K562 (cell line): ENCODE data around the gene AQR. TPM values are rescaled to one million over a fixed set of nuclear protein-coding genes. Genes with fewer than 3 reads are reported as not detected.
A peak's percentile ranks its signal among the peaks of the same experiment; 100 is the strongest.

ENCODE experiments used
- ATF1 ChIP-seq, 2 experiments: fragments of 450-650 bp in 1 of 2; IDR thresholded peaks; 2 replicates each; pipeline ENCODE4 v1.6.1; 2016; ENCODE audit warnings: missing compliant biosample characterization in 1 of 2, missing genetic modification characterization in 1 of 2
- CBX5 ChIP-seq: IDR thresholded peaks from 2 replicates; pipeline ENCODE4 v1.6.1; 2014; ENCODE audit warnings: low read depth, borderline replicate concordance
- CHD2 ChIP-seq: IDR thresholded peaks from 2 replicates; pipeline ENCODE4 v1.6.1; 2011; ENCODE audit warnings: low read depth, low read length
- CREM ChIP-seq: IDR thresholded peaks from 2 replicates; pipeline ENCODE4 v1.6.1; 2014; ENCODE audit warnings: antibody characterized with exemption, low read depth
- JUN ChIP-seq, 2 experiments: sonication (generic) in 1 of 2; formaldehyde crosslinking in 1 of 2; IDR thresholded peaks; 2 replicates each; pipeline versions ENCODE4 v1.6.1 to v1.8.0; 2012 to 2022; ENCODE audit warnings: borderline replicate concordance in 2 of 2, mild to moderate bottlenecking in 2 of 2, improper control_type of control experiment in 1 of 2, low read depth in 1 of 2, low read length in 1 of 2, missing genetic modification reagents in 1 of 2
- L3MBTL2 ChIP-seq: fragments of 450-650 bp; IDR thresholded peaks from 2 replicates; pipeline ENCODE4 v1.6.1; 2016; ENCODE audit warnings: mild to moderate bottlenecking, moderate library complexity
- MYC ChIP-seq, 2 experiments: fragments of 250-450 bp in 1 of 2; sonication (Bioruptor Pico) in 1 of 2; IDR thresholded peaks; 2 replicates each; pipeline versions ENCODE4 v1.5.1 to v1.6.1; 2012 to 2021; ENCODE audit warnings: low read depth in 2 of 2, borderline replicate concordance in 1 of 2, improper control_type of control experiment in 1 of 2, low read length in 1 of 2, mild to moderate bottlenecking in 1 of 2, moderate library complexity in 1 of 2
- RBBP5 ChIP-seq: fragments of 200-600 bp; sonication (generic); IDR thresholded peaks from 2 replicates; pipeline ENCODE4 v1.6.1; 2012; ENCODE audit warnings: borderline replicate concordance, mild to moderate bottlenecking, low read length, control low read depth, inconsistent platforms; ENCODE audit not compliant: insufficient read depth, poor library complexity, severe bottlenecking
- SP1 ChIP-seq: sonication (generic); formaldehyde crosslinking; IDR thresholded peaks from 2 replicates; pipeline ENCODE4 v1.8.1; 2022; ENCODE audit warnings: mild to moderate bottlenecking, missing genetic modification reagents
- TOE1 ChIP-seq, 2 experiments: fragments of 450-650 bp in 1 of 2; sonication (generic) in 1 of 2; formaldehyde crosslinking in 1 of 2; IDR thresholded peaks; 2 replicates each; pipeline versions ENCODE4 v1.7.1 to v1.8.0; 2016 to 2022; ENCODE audit warnings: borderline replicate concordance in 2 of 2, mild to moderate bottlenecking in 2 of 2, antibody characterized with exemption in 1 of 2, inconsistent platforms in 1 of 2, low read depth in 1 of 2, missing genetic modification reagents in 1 of 2, moderate library complexity in 1 of 2
- ZNF143 ChIP-seq: sonication (generic); formaldehyde crosslinking; IDR thresholded peaks from 2 replicates; pipeline ENCODE4 v1.9.0; 2022; ENCODE audit warnings: mild to moderate bottlenecking, missing genetic modification reagents
- ZNF589 ChIP-seq: fragments of 200-800 bp; sonication (Bioruptor generic); IDR thresholded peaks from 2 replicates; pipeline ENCODE4 v1.6.1; 2016; ENCODE audit warnings: low read depth, missing genetic modification characterization, missing compliant biosample characterization
- polyA plus RNA-seq, 8 experiments: library from polyadenylated mRNA; depleted of rRNA in 4 of 8; stranded (reverse) in 5 of 8; unstranded in 3 of 8; fragments of >200 nt; fragmentation: Nextera tagmentation in 2 of 8; fragmentation: Illumina TruSeq in 1 of 8; extraction: Ambion mirVana in 2 of 8; extraction: Trizol in 1 of 8; gene quantifications; 2 replicates each; pipeline versions ENCODE4 v1.2.1 to v1.2.3, GENCODE V29; 2011 to 2014; ENCODE audit warnings: inconsistent platforms in 1 of 8, missing spikeins in 1 of 8
- total RNA-seq, 7 experiments: library from RNA; depleted of rRNA in 6 of 7; stranded (reverse); fragments of >200 nt in 6 of 7; fragmentation: Illumina TruSeq in 2 of 7; extraction: Trizol in 2 of 7; gene quantifications; 2 replicates each; pipeline versions ENCODE4 v1.2.1 to v1.2.3, GENCODE V29; 2011 to 2021; ENCODE audit warnings: low replicate concordance in 1 of 7
- TF ChIP-seq, protein P1 (sequence below): fragments of 250-450 bp; sonication (Bioruptor Pico); IDR thresholded peaks from 2 replicates; pipeline ENCODE4 v1.8.0; 2022; ENCODE audit warnings: inconsistent platforms, mild to moderate bottlenecking, moderate library complexity, borderline replicate concordance
- TF ChIP-seq, protein P2 (sequence below): fragments of 450-650 bp; formaldehyde crosslinking; IDR thresholded peaks from 2 replicates; pipeline ENCODE4 v1.4.0; 2022; ENCODE audit warnings: missing genetic modification characterization

The AQR gene
- total and polyA plus RNA-seq, 9 of the 15 experiments (the other 6 are each of a cell fraction or from before 2014, with no cell fraction given), result 22.0 to 62.9 (median 39.3) TPM

DNA sequence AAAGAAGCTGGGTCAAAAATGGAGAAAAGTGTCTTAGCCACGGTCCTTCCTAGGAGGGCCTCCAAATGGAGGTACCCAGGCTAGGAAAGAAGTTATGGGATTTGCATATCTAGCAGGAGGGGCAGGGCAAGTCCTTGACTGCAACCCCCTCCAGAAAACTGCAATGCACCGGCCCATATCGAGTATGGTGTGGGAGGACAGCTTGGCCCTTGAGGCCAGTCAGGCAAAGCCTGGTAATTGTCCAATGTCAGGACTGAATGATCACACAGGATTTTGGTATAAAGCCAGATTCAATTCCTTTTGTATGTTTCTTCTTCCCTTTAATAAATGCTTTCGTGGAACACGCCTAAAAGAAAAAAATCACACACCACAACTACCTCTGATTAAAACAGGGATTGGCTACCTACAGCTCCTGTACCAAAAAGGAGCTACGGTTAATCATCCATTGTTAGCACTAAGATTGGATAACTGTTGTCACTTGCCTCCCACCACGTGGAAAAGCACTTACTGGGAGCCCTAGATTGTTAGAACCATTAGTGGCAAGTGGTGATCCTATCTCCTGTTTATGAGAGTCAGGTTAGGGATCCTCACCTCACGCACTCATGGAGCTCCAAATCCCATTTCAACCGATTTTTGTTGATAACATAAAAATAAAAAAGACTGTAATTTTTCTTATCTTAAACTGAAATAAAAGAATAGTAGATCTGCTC, 17.4 kb upstream of the AQR start (continued):
- no peak for TF ChIP-seq JUN (IDR thresholded peaks at IDR 0.05; ENCODE audit: borderline replicate concordance, low read depth, low read length)
- no peak for TF ChIP-seq JUN (CRISPR knock-in tag; IDR thresholded peaks at IDR 0.05; ENCODE audit: borderline replicate concordance)
- TF ChIP-seq TOE1 (IDR thresholded peaks at IDR 0.05; ENCODE audit: borderline replicate concordance), result no peak
- TF ChIP-seq TOE1 (CRISPR knock-in tag; IDR thresholded peaks at IDR 0.05; ENCODE audit: borderline replicate concordance, low read depth), result no peak
- TF ChIP-seq, protein P1, sequence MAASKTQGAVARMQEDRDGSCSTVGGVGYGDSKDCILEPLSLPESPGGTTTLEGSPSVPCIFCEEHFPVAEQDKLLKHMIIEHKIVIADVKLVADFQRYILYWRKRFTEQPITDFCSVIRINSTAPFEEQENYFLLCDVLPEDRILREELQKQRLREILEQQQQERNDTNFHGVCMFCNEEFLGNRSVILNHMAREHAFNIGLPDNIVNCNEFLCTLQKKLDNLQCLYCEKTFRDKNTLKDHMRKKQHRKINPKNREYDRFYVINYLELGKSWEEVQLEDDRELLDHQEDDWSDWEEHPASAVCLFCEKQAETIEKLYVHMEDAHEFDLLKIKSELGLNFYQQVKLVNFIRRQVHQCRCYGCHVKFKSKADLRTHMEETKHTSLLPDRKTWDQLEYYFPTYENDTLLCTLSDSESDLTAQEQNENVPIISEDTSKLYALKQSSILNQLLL, result no peak
- TF ChIP-seq, protein P2, sequence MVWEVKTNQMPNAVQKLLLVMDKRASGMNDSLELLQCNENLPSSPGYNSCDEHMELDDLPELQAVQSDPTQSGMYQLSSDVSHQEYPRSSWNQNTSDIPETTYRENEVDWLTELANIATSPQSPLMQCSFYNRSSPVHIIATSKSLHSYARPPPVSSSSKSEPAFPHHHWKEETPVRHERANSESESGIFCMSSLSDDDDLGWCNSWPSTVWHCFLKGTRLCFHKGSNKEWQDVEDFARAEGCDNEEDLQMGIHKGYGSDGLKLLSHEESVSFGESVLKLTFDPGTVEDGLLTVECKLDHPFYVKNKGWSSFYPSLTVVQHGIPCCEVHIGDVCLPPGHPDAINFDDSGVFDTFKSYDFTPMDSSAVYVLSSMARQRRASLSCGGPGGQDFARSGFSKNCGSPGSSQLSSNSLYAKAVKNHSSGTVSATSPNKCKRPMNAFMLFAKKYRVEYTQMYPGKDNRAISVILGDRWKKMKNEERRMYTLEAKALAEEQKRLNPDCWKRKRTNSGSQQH (CRISPR knock-in tag), result no peak
- no peak for TF ChIP-seq ATF1 (CRISPR knock-in tag; IDR thresholded peaks at IDR 0.05)
- TF ChIP-seq ATF1 (tag; IDR thresholded peaks at IDR 0.05), result no peak
- no peak for TF ChIP-seq ZNF589
- peak; percentile 48 for TF ChIP-seq L3MBTL2
- no peak for TF ChIP-seq ZNF143 (CRISPR knock-in tag)
- peak; percentile 76 for TF ChIP-seq MYC (IDR thresholded peaks at IDR 0.05; ENCODE audit: low read depth, low read length)
- no peak for TF ChIP-seq MYC (CRISPR knock-in tag; IDR thresholded peaks at IDR 0.05; ENCODE audit: borderline replicate concordance, low read depth)
- no peak for TF ChIP-seq CBX5
- TF ChIP-seq RBBP5, result no peak
- TF ChIP-seq CREM, result no peak
- TF ChIP-seq CHD2, result no peak
- no peak for TF ChIP-seq SP1 (CRISPR knock-in tag)
